CD4-positive, alpha-beta T cell treated with Interleukin-21 for 1 hour (primary cell): ENCODE measurements around the gene SLC24A4.

ENCODE experiments used
- DNase-seq: peaks from one replicate; pipeline ENCODE4 v3.0.0-alpha.2; 2020

SLC24A4 gene

GRCh38 chr14:92440345-92441003 lies 117.5 kb downstream of the SLC24A4 start:
- DNase-seq, result no peak

- no peak for DNase-seq
Measured at GRCh38 chr14:92441751-92442504, 119.0 kb downstream of the SLC24A4 start.

GRCh38 chr14:92443167-92443566 lies 120.2 kb downstream of the SLC24A4 start:
- DNase-seq, result no peak

- no peak for DNase-seq
Measured at GRCh38 chr14:92443741-92444140, 120.8 kb downstream of the SLC24A4 start.

GRCh38 chr14:92446771-92447170 lies 123.8 kb downstream of the SLC24A4 start:
- no peak for DNase-seq

GRCh38 chr14:92447416-92448197 lies 124.6 kb downstream of the SLC24A4 start:
- DNase-seq, result no peak

- DNase-seq, result no peak
Measured at GRCh38 chr14:92448786-92449185, 125.8 kb downstream of the SLC24A4 start.

GRCh38 chr14:92449404-92450181 lies 126.6 kb downstream of the SLC24A4 start:
- DNase-seq, result no peak

- DNase-seq, result no peak
Measured at GRCh38 chr14:92450351-92451070, 127.5 kb downstream of the SLC24A4 start.

GRCh38 chr14:92451245-92451644 lies 128.3 kb downstream of the SLC24A4 start:
- DNase-seq, result no peak

- no peak for DNase-seq
Measured at GRCh38 chr14:92451755-92452154, 128.8 kb downstream of the SLC24A4 start.

- no peak for DNase-seq
Measured at GRCh38 chr14:92452471-92452870, 129.5 kb downstream of the SLC24A4 start.

GRCh38 chr14:92453691-92454090 lies 130.7 kb downstream of the SLC24A4 start:
- no peak for DNase-seq

- no peak for DNase-seq
Measured at GRCh38 chr14:92455231-92455630, 132.3 kb downstream of the SLC24A4 start.

GRCh38 chr14:92456215-92457015 lies 133.4 kb downstream of the SLC24A4 start:
- DNase-seq, result peak; percentile 21

GRCh38 chr14:92457016-92457565 lies 134.1 kb downstream of the SLC24A4 start:
- no peak for DNase-seq

- no peak for DNase-seq
Measured at GRCh38 chr14:92458136-92459029, 135.4 kb downstream of the SLC24A4 start.

- DNase-seq, result no peak
Measured at GRCh38 chr14:92459030-92459949, 136.3 kb downstream of the SLC24A4 start.

GRCh38 chr14:92459950-92460421 lies 137.0 kb downstream of the SLC24A4 start:
- no peak for DNase-seq
